AG04450 (cell line): ENCODE measurements around the gene JAM3. TPM values are rescaled to one million over a fixed set of nuclear protein-coding genes. Genes with fewer than 3 reads are reported as not detected.
A peak's percentile ranks its signal among the peaks of the same experiment; 100 is the strongest.

Source experiments
- CTCF ChIA-PET: fragments of 300-600, 350-600 bp; formaldehyde crosslinking; extraction: SDS; loops from one replicate; lab custom pipeline; 2022; ENCODE audit warnings: antibody characterized with exemption, inconsistent platforms; lab: Charles Lee
- POLR2A ChIA-PET: fragments of 350-600 bp; formaldehyde crosslinking; extraction: SDS; loops from one replicate; lab custom pipeline; 2021; ENCODE audit warnings: antibody characterized with exemption, inconsistent platforms; lab: Yijun Ruan, JAX
- DNase-seq: peaks from one replicate; pipeline ENCODE4 v3.0.0-alpha.2; 2011; ENCODE audit warnings: low read depth, low spot score
- H3K27ac ChIP-seq: one replicate; pipeline ENCODE4 v1.5.1; 2012; ENCODE audit warnings: low read depth, low read length, control low read depth
- H3K27me3 ChIP-seq: one replicate; pipeline ENCODE4 v1.6.0; 2012; ENCODE audit warnings: low read length; ENCODE audit not compliant: control insufficient read depth, insufficient read depth
- H3K4me3 ChIP-seq: 2 replicates; pipeline ENCODE4 v1.5.1; 2011; ENCODE audit warnings: mild to moderate bottlenecking, low read depth, low read length, control low read depth
- H3K9me3 ChIP-seq: 2 replicates; pipeline ENCODE4 v1.5.1; 2012; ENCODE audit warnings: low read length; ENCODE audit not compliant: control insufficient read depth, insufficient read depth
- CTCF ChIP-seq: IDR thresholded peaks from 2 replicates; pipeline ENCODE4 v1.5.1; 2011; ENCODE audit warnings: low read depth, low read length, control low read depth, inconsistent platforms
- polyA plus RNA-seq: library from polyadenylated mRNA; depleted of rRNA; stranded (reverse); fragments of >200 nt; gene quantifications from 2 replicates; pipeline ENCODE4 v1.2.3, GENCODE V29; 2011

Gene JAM3
- polyA plus RNA-seq, 1 experiment, result 79.6 TPM

- ChIA-PET CTCF (interaction anchor here (0.6 to 3.8 kb wide), 3 partner anchors 59 to 184 kb away, joined by 3 to 25 read pairs (median 4); no protein-coding TSS in a partner anchor), POLR2A (no interaction called here)
- H3K27me3 ChIP-seq, result no peaks in the 10 kb centered on the region
- no peak overlapping the region for H3K4me3 ChIP-seq
- no peak for DNase-seq
- TF ChIP-seq CTCF, result no peak
- no peak overlapping the region for H3K27ac ChIP-seq
- H3K9me3 ChIP-seq, result no peaks in the 10 kb centered on the region
These were observed 62.9 kb downstream of the JAM3 start for GRCh38 chr11:134131628-134132244.

- Histone ChIP-seq H3K27me3 (no peaks in the 10 kb centered on the region), H3K4me3 (no peak overlapping the region), H3K27ac (no peak overlapping the region), H3K9me3 (no peaks in the 10 kb centered on the region)
- ChIA-PET POLR2A (no interaction called here), CTCF (interaction anchor here (0.6 to 3.8 kb wide), 2 partner anchors 78 to 82 kb away, joined by 4 to 25 read pairs; no protein-coding TSS in a partner anchor)
- DNase-seq, result no peak
- no peak for TF ChIP-seq CTCF
These were observed 63.9 kb downstream of the JAM3 start for GRCh38 chr11:134132808-134133207.

GRCh38 chr11:134134167-134134566 lies 65.3 kb downstream of the JAM3 start:
- Histone ChIP-seq H3K27ac (no peak overlapping the region), H3K9me3 (no peaks in the 10 kb centered on the region), H3K4me3 (no peak overlapping the region), H3K27me3 (no peaks in the 10 kb centered on the region)
- ChIA-PET CTCF (interaction anchor here (0.6 to 4.2 kb wide), 7 partner anchors 9 to 206 kb away, joined by 3 to 59 read pairs (median 4); no protein-coding TSS in a partner anchor), POLR2A (interaction anchor here (0.6 kb wide), 1 partner anchor 10 kb away, joined by 3 read pairs; no protein-coding TSS in a partner anchor)
- no peak for DNase-seq
- TF ChIP-seq CTCF, result no peak

- no peaks in the 10 kb centered on the region for H3K27me3 ChIP-seq
- DNase-seq, result no peak
- H3K27ac ChIP-seq, result no peak overlapping the region
- H3K9me3 ChIP-seq, result no peaks in the 10 kb centered on the region
- CTCF ChIA-PET, result interaction anchor here (0.7 to 5.5 kb wide), 11 partner anchors 8 to 210 kb away, joined by 3 to 133 read pairs (median 4); partner anchors contain the start of gene JAM3
- no peak overlapping the region for H3K4me3 ChIP-seq
- no peak for TF ChIP-seq CTCF
- POLR2A ChIA-PET, result no interaction called here
These were observed 69.5 kb downstream of the JAM3 start for GRCh38 chr11:134138376-134138775.

GRCh38 chr11:134139303-134139872 lies 70.5 kb downstream of the JAM3 start:
- ChIA-PET POLR2A (no interaction called here), CTCF (interaction anchor here (0.5 to 5.5 kb wide), 19 partner anchors 9 to 696 kb away, joined by 3 to 133 read pairs (median 5); partner anchors contain the start of gene JAM3)
- Histone ChIP-seq H3K27ac (peak overlapping the region; percentile 21), H3K9me3 (no peaks in the 10 kb centered on the region), H3K27me3 (no peaks in the 10 kb centered on the region), H3K4me3 (no peak overlapping the region)
- no peak for TF ChIP-seq CTCF
- no peak for DNase-seq
